SH-SY5Y (cell line): ENCODE measurements around the gene SNRK.

Experiments used
- GATA2 ChIP-seq: IDR thresholded peaks from 2 replicates; pipeline ENCODE4 v1.6.1; 2011; ENCODE audit warnings: mild to moderate bottlenecking, low read depth, low read length
- GATA3 ChIP-seq: IDR thresholded peaks from 2 replicates; pipeline ENCODE4 v1.6.1; 2011; ENCODE audit warnings: low read depth, mild to moderate bottlenecking, low read length, moderate library complexity

- TF ChIP-seq GATA3 (no peak), GATA2 (no peak)
Measured at GRCh38 chr3:43262194-43262593, 24.1 kb upstream of the SNRK start.
